Esophagus muscularis mucosa (tissue), 4 donors: ENCODE results near the gene RETREG1.

Experiments used
- EP300 ChIP-seq: sonication (generic); formaldehyde crosslinking; IDR thresholded peaks from one replicate; pipeline ENCODE4 v1.6.1; 2017; ENCODE audit warnings: antibody characterized with exemption
- POLR2A ChIP-seq: fragments of 450-650 bp; IDR thresholded peaks from one replicate; pipeline ENCODE4 v1.6.1; 2017; ENCODE audit warnings: antibody characterized with exemption, moderate library complexity, mild to moderate bottlenecking, low read depth
- POLR2AphosphoS5 ChIP-seq, 2 donors: sonication (generic); formaldehyde crosslinking; IDR thresholded peaks; one replicate each; pipeline ENCODE4 v1.6.1; 2017; ENCODE audit warnings: antibody characterized with exemption in 2 of 2
- TF ChIP-seq, protein P1 (sequence below), 3 experiments: fragments of 200-600 bp in 2 of 3; fragments of 450-650 bp in 1 of 3; sonication (generic) in 2 of 3; IDR thresholded peaks; one replicate each; pipeline ENCODE4 v1.5.1; 2017 to 2019; ENCODE audit warnings: antibody characterized with exemption in 3 of 3, mild to moderate bottlenecking in 2 of 3, moderate library complexity in 1 of 3

DNA sequence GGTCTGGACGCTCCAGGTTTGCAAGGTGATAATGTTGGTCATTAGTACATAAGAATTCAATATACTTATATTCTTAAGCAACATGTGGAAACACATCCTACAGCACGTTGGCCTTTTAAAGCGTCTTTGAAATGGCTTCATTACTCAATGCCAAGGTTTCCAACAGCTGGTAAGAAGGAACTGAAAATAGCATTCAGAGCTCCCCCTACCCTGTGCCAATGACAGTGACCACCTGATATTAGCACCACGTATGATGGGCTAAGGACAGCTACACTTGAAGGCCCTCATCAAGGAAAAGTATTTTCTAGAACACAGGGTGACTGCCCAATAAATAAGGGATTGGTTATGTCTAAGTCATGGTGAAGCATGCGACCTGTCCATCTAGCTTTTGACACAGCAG is 161.1 kb downstream of the RETREG1 start:
- TF ChIP-seq, protein P1, sequence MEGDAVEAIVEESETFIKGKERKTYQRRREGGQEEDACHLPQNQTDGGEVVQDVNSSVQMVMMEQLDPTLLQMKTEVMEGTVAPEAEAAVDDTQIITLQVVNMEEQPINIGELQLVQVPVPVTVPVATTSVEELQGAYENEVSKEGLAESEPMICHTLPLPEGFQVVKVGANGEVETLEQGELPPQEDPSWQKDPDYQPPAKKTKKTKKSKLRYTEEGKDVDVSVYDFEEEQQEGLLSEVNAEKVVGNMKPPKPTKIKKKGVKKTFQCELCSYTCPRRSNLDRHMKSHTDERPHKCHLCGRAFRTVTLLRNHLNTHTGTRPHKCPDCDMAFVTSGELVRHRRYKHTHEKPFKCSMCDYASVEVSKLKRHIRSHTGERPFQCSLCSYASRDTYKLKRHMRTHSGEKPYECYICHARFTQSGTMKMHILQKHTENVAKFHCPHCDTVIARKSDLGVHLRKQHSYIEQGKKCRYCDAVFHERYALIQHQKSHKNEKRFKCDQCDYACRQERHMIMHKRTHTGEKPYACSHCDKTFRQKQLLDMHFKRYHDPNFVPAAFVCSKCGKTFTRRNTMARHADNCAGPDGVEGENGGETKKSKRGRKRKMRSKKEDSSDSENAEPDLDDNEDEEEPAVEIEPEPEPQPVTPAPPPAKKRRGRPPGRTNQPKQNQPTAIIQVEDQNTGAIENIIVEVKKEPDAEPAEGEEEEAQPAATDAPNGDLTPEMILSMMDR (IDR thresholded peaks at IDR 0.05): no peak
- TF ChIP-seq POLR2A (no peak), POLR2AphosphoS5 (IDR thresholded peaks at IDR 0.05) (no peak), EP300 (no peak)
